Muscle layer of duodenum (tissue), 2 donors: ENCODE data around the gene PCDHB8.
"Not testable (repeated sequence)": the region's sequence is repeated elsewhere in the genome, so short reads cannot be mapped to it uniquely, and the experiment has no call there.

Experiments used
- H3K27ac ChIP-seq: one replicate; pipeline ENCODE4 v1.7.0; 2013; ENCODE audit warnings: mild to moderate bottlenecking, low read length
- H3K27me3 ChIP-seq: one replicate; pipeline ENCODE4 v1.7.0; 2013; ENCODE audit warnings: low read depth, mild to moderate bottlenecking, control low read depth, low read length
- H3K36me3 ChIP-seq, 2 donors: one replicate each; pipeline ENCODE4 v1.7.0; 2013; ENCODE audit warnings: low read length in 2 of 2, control low read depth in 1 of 2, mild to moderate bottlenecking in 1 of 2; ENCODE audit not compliant: insufficient read depth in 2 of 2, control insufficient read depth in 1 of 2
- H3K4me1 ChIP-seq, 2 donors: one replicate each; pipeline ENCODE4 v1.7.0; 2013; ENCODE audit warnings: low read length in 2 of 2, mild to moderate bottlenecking in 2 of 2, control low read depth in 1 of 2, moderate library complexity in 1 of 2; ENCODE audit not compliant: insufficient read depth in 2 of 2, control insufficient read depth in 1 of 2
- H3K4me3 ChIP-seq, 2 donors: one replicate each; pipeline ENCODE4 v1.7.0; 2013; ENCODE audit warnings: low read length in 2 of 2, low read depth in 1 of 2, mild to moderate bottlenecking in 1 of 2
- H3K9me3 ChIP-seq, 2 donors: one replicate each; pipeline ENCODE4 v1.7.0; 2013; ENCODE audit warnings: low read length in 2 of 2, control low read depth in 1 of 2, mild to moderate bottlenecking in 1 of 2; ENCODE audit not compliant: control insufficient read depth in 1 of 2
- donor health status: healthy.

The PCDHB8 gene

DNA sequence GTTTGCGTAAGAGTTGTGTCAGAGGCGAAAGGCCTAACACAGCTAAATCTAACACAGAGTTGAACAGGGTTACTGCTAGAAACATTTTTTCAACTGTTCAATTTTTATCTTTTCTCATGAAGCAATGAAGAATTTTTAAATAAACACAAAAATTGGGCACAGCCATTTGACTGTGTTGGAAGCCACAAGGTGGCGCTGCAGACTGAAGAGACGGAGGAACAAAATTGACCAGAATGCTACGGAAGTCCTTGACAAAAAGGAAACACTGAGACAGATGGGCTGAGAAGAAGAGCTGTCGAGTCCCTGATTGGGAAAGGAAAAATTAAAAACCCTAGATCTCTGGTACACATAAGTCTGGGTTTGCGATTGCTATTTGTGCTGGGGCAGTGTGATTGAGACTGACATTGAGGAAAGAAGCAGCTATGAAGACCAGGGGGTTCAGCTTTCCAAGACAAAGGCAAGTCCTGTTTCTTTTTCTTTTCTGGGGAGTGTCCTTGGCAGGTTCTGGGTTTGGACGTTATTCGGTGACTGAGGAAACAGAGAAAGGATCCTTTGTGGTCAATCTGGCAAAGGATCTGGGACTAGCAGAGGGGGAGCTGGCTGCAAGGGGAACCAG is 9.4 kb downstream of the PCDHB8 start, which contains the start of gene PCDHB9:
TSS of gene PCDHB9 (plus strand) at position 265 of the 616 bp plus-strand sequence. CDS start at position 423, 158 bp downstream.
- peaks cover 22 to 66% of the 10 kb centered on the region in 2 donors for H3K9me3 ChIP-seq
- H3K27me3 ChIP-seq, result no peaks in the 10 kb centered on the region
- H3K4me3 ChIP-seq, result peak within 1 kb of the TSS; percentile 40 to 52
- no peak within 1 kb of the TSS for H3K27ac ChIP-seq
- no peaks in the 10 kb centered on the region for H3K4me1 ChIP-seq
- no peaks in the 10 kb centered on the region for H3K36me3 ChIP-seq

DNA sequence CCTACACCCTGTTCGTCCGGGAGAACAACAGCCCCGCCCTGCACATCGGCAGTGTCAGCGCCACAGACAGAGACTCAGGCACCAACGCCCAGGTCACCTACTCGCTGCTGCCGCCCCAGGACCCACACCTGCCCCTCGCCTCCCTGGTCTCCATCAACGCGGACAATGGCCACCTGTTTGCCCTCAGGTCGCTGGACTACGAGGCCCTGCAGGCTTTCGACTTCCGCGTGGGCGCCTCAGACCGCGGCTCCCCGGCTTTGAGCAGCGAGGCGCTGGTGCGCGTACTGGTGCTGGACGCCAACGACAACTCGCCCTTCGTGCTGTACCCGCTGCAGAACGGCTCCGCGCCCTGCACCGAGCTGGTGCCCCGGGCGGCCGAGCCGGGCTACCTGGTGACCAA is 11.1 kb downstream of the PCDHB8 start:
- not testable (repeated sequence) for H3K36me3 ChIP-seq, H3K27ac ChIP-seq, H3K27me3 ChIP-seq, H3K4me1 ChIP-seq
- H3K4me3 ChIP-seq, result peak overlapping the region in 1 of 2 donors; percentile 44
- H3K9me3 ChIP-seq, result peaks cover 18 to 64% of the 10 kb centered on the region in 2 donors

- not testable (repeated sequence) for H3K4me1 ChIP-seq, H3K27me3 ChIP-seq, H3K36me3 ChIP-seq, H3K27ac ChIP-seq
- Histone ChIP-seq H3K9me3 (peaks cover 18 to 63% of the 10 kb centered on the region in 2 donors), H3K4me3 (peak overlapping the region in 1 of 2 donors; percentile 44)
Observed at GRCh38 chr5:141189131-141189530, 11.5 kb downstream of the PCDHB8 start.

DNA sequence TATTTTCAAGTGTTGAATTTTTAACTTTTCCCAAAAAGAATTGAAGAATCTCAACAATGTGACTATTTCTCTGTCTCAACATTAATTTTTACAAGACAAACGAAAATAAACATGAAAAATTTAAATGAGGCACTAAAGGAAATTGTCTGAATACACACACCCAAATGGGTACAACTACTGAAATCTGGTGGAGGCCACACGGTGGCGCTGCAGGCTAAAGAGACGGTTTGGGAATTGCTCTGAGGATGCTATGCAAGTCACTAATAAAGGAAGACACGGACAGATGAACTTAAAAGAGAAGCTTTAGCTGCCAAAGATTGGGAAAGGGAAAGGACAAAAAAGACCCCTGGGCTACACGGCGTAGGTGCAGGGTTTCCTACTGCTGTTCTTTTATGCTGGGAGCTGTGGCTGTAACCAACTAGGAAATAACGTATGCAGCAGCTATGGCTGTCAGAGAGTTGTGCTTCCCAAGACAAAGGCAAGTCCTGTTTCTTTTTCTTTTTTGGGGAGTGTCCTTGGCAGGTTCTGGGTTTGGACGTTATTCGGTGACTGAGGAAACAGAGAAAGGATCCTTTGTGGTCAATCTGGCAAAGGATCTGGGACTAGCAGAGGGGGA is 14.6 kb downstream of the PCDHB8 start, which contains the start of gene PCDHB10:
TSS of gene PCDHB10 (plus strand) at position 244 of the 616 bp plus-strand sequence. CDS start at position 444, 200 bp downstream.
- H3K9me3 ChIP-seq, result peaks cover 15 to 54% of the 10 kb centered on the region in 2 donors

DNA sequence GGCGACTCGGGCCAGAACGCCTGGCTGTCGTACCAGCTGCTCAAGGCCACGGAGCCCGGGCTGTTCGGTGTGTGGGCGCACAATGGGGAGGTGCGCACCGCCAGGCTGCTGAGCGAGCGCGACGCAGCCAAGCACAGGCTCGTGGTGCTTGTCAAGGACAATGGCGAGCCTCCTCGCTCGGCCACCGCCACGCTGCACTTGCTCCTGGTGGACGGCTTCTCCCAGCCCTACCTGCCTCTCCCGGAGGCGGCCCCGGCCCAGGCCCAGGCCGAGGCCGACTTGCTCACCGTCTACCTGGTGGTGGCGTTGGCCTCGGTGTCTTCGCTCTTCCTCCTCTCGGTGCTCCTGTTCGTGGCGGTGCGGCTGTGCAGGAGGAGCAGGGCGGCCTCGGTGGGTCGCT is 16.7 kb downstream of the PCDHB8 start:
- Histone ChIP-seq H3K4me3 (peak overlapping the region in 1 of 2 donors; percentile 41), H3K9me3 (peaks cover 32 to 57% of the 10 kb centered on the region in 2 donors)
- not testable (repeated sequence) for H3K4me1 ChIP-seq, H3K27me3 ChIP-seq, H3K27ac ChIP-seq, H3K36me3 ChIP-seq

More for the DNA sequence above, 14.6 kb downstream of the PCDHB8 start, which contains the start of gene PCDHB10:
- H3K4me1 ChIP-seq, result no peaks in the 10 kb centered on the region
- no peak within 1 kb of the TSS for H3K27ac ChIP-seq
- no peaks in the 10 kb centered on the region for H3K27me3 ChIP-seq
- no peaks in the 10 kb centered on the region for H3K36me3 ChIP-seq
- peak within 1 kb of the TSS; percentile 49 to 55 for H3K4me3 ChIP-seq

- no peaks in the 10 kb centered on the region for H3K27me3 ChIP-seq
- peaks cover 37 to 67% of the 10 kb centered on the region in 2 donors for H3K9me3 ChIP-seq
- no peaks in the 10 kb centered on the region for H3K4me1 ChIP-seq
- peak overlapping the region in 1 of 2 donors; percentile 29 for H3K4me3 ChIP-seq
- no peaks in the 10 kb centered on the region for H3K36me3 ChIP-seq
- H3K27ac ChIP-seq, result no peak overlapping the region
Observed at GRCh38 chr5:141196363-141196762, 18.8 kb downstream of the PCDHB8 start.

DNA sequence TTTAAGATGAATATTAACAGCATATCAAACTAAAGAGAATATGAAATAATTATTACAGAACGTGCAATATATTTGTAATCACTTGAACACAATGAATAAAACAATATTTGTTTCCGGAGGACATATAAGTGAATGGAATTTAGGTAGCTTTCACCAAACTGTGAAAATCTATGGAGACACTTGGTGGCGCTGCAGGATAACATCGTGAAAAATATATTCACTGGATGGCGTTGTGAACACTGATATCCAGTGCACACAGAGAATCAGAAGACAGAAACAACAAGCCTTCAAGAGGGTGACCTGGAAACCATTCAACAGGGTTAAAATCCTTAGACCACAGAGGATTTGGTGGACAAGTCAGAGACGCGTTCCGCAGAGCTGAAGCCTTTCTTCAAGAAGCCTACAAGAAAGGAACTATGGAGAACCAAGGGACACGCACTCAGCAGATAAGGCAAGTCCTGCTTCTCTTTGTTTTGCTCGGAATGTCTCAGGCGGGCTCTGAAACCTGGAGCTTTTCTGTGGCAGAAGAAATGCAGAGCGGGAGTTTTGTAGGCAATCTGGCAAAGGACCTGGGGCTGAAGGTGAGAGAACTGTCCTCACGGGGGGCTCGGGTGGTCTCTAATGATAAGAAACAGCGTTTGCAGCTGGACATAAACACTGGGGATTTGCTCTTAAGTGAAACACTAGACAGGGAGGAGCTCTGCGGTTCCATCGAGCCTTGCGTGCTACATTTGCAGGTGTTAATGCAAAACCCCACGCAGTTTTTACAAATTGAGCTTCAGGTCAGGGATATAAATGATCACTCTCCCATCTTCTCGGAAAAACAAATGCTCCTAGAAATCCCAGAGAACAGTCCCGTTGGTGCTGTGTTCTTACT is 22.0 kb downstream of the PCDHB8 start, which contains the start of gene PCDHB11:
TSS of gene PCDHB11 (plus strand) at position 269 of the 877 bp plus-strand sequence. CDS start at position 417, 148 bp downstream.
- H3K27me3 ChIP-seq, result no peaks in the 10 kb centered on the region
- no peak within 1 kb of the TSS for H3K27ac ChIP-seq
- H3K4me3 ChIP-seq, result peak within 1 kb of the TSS; percentile 18 to 54
- no peaks in the 10 kb centered on the region for H3K4me1 ChIP-seq
- no peaks in the 10 kb centered on the region for H3K36me3 ChIP-seq
- peaks cover 28 to 57% of the 10 kb centered on the region in 2 donors for H3K9me3 ChIP-seq

DNA sequence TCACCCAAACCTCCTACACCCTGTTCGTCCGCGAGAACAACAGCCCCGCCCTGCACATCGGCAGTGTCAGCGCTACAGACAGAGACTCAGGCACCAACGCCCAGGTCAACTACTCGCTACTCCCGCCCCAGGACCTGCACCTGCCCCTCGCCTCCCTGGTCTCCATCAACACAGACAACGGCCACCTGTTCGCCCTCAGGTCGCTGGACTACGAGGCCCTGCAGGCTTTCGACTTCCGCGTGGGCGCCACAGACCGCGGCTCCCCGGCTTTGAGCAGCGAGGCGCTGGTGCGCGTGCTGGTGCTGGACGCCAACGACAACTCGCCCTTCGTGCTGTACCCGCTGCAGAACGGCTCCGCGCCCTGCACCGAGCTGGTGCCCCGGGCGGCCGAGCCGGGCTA is 23.5 kb downstream of the PCDHB8 start:
- H3K27me3 ChIP-seq, H3K4me1 ChIP-seq, H3K27ac ChIP-seq, H3K36me3 ChIP-seq: not testable (repeated sequence)
- Histone ChIP-seq H3K9me3 (peaks cover 25 to 60% of the 10 kb centered on the region in 2 donors), H3K4me3 (peak overlapping the region in 1 of 2 donors; percentile 54)

- H3K4me3 ChIP-seq, result peak overlapping the region in 1 of 2 donors; percentile 9
- not testable (repeated sequence) for H3K36me3 ChIP-seq
- H3K9me3 ChIP-seq, result peaks cover 25 to 55% of the 10 kb centered on the region in 2 donors
Observed at GRCh38 chr5:141201646-141202045, 24.1 kb downstream of the PCDHB8 start.

DNA sequence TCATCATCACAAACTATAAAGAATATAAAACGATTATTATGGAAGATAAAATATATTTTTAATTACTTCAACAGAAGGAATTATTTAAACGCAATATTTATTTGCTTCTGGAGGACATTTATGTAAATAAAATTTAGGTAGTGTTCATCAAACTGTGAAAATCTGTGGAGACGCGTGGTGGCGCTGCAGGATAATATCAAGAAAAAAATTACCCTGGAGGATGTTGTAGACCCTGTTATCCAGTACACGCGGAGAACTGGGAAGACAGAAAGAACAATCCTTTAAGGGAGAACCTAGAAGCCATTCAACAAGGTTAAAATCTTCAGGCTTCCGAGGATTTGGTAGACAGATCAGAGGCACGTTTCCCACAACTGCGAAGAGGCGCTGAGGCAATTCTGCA is 30.9 kb downstream of the PCDHB8 start, which contains the start of gene PCDHB12:
TSS of gene PCDHB12 (plus strand) at position 242 of the 400 bp plus-strand sequence. CDS start 189 bp downstream, outside the sequence.
- Histone ChIP-seq H3K4me1 (no peaks in the 10 kb centered on the region), H3K36me3 (peaks cover 0 to 6% of the 10 kb centered on the region in 2 donors), H3K9me3 (peaks cover 11 to 50% of the 10 kb centered on the region in 2 donors), H3K27me3 (no peaks in the 10 kb centered on the region), H3K27ac (no peak within 1 kb of the TSS), H3K4me3 (peak within 1 kb of the TSS; percentile 35 to 51)

More at GRCh38 chr5:141201646-141202045, 24.1 kb downstream of the PCDHB8 start:
- H3K27ac ChIP-seq, H3K4me1 ChIP-seq, H3K27me3 ChIP-seq: not testable (repeated sequence)

GRCh38 chr5:141210281-141210680 is 32.7 kb downstream of the PCDHB8 start:
- not testable (repeated sequence) for H3K4me1 ChIP-seq, H3K27ac ChIP-seq, H3K36me3 ChIP-seq, H3K27me3 ChIP-seq
- H3K4me3 ChIP-seq, result peak overlapping the region in 1 of 2 donors; percentile 51
- peaks cover 19 to 60% of the 10 kb centered on the region in 2 donors for H3K9me3 ChIP-seq
